IPS DF 4.7 (cell line): ENCODE data around the gene POLR2E.
"Not testable (repeated sequence)": the region's sequence is repeated elsewhere in the genome, so short reads cannot be mapped to it uniquely, and the experiment has no call there.

Source experiments
- DNase-seq: peaks from one replicate; pipeline ENCODE4 v3.0.0-alpha.2; 2013; ENCODE audit warnings: low spot score; ENCODE audit errors: extremely low read depth

The POLR2E gene

GRCh38 chr19:1094978-1095701 lies at the start of gene POLR2E:
POLR2E (minus strand) TSS chr19:1095375; CDS start chr19:1095315, 60 bp downstream.
- DNase-seq = no peak

DNA sequence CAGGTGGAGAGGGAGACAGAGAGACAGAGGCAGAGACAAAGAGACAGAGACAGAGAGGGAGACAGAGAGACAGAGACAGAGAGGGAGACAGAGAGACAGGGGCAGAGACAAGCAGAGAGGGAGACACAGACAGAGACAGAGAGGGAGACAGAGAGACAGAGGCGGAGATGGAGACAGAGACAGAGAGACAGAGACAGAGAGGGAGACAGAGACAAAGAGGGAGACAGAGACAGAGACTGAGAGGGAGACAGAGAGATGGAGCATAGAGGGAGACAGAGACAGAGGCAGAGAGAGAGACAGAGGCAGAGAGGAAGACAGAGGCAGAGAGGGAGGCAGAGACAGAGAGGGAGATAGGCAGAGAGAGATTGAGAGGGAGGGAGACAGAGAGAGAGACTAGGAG lies 49.6 kb upstream of the POLR2E start:
- DNase-seq = no peak

DNA sequence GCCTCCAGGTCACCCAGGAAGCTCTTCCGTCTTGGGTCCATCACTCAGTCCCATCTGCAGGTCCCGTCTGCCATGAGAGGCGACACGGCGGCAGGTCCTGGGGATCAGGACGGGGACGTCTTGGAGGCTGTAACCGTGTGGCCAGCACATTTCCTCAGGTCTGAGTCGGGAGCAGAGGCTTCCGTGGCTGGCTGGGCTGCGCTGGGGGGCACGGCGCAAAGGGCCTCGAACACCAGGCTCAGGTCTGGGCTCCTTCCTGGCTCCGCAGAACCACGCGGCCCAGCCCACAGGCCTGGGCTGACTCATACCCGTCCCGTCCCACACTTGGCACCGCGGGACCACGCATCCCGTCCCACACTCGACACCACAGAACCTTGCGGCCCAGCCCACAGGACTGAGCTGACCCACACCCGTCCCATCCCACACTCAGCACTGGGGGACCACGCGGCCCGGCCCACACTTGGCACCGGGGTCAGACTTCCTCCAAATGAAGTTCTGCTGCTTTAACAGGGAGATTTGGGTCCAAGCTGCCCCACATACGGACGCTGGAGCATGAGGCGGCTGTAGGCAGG lies 48.7 kb upstream of the POLR2E start:
- no peak for DNase-seq

DNA sequence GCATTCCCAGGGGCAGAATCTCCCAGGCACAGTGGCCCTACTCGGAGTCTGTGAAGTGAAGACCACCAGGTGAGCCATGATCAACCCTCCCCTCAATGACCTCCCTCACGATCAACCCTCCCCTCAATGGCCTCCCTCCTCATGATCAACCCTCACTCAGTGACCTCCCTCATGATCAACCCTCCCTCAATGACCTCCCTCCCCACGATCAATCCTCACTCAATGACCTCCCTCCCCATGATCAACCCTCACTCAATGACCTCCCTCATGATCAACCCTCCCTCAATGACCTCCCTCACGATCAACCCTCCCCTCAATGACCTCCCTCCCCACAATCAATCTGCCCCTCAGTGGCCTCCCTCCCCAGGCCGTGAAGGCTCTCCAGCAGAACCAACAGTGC lies 46.8 kb upstream of the POLR2E start:
- no peak for DNase-seq

DNA sequence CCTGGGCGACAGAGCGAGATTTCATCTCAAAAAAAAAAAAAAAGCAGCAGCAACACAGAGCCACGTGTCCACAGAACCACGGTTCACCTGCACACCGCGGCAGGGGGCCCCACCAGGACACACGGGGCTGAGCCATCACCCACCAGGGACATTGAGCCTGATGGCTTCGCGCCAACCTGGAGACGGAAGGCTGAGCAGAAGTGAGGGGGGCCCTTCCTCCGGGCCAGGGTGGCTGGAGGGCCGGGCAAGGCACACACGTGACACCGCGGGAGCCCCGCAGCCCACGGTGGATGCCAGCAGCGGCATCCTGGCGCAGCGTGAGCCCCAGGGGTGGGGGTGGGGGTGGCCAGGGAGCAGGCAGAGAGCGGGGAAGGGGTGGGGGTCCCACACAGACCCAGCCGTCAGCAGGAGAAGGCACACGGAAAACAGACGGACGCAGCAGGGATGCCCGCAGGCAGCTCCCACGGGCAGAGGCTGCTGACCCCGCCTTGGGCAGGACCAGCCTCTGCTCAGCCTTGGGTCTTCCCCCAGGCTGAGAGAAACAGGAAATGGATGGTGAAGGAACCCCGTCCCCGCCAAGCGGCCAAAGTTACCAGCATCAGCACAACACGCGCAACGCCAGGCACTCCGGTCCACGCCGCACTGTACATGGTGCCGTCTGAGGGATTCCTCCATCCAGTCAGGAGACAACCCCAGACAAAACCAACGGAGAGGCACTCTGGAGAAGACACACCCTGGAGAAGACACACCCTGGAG lies 45.3 kb upstream of the POLR2E start:
- no peak for DNase-seq

GRCh38 chr19:1139126-1139525 lies 44.0 kb upstream of the POLR2E start:
- no peak for DNase-seq

GRCh38 chr19:1138121-1138520 lies 42.9 kb upstream of the POLR2E start:
- no peak for DNase-seq

GRCh38 chr19:1136621-1137317 lies 41.6 kb upstream of the POLR2E start:
- no peak for DNase-seq

DNA sequence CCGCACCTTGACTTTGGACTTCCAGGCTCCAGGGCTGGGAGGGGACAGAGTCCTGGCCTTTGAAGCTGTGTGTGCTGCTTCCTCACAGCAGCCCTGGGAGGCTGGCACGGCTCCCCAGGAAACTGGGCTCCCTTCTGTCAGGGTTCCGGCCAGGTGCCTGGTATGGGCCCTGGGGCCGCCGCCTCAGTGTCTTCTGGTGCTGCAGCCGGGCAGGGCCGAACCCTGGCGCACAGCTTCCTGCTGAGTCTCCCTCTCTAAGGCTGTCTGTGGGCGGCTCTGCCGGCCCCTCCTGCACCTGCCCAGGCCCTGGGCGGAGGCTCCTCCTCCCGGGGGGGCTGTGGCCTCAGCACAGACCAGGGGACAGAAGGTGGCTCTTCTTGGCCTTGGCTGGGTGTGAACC lies 41.0 kb upstream of the POLR2E start:
- no peak for DNase-seq

GRCh38 chr19:1135454-1135853 lies 40.3 kb upstream of the POLR2E start:
- no peak for DNase-seq

- DNase-seq = no peak
Measured at GRCh38 chr19:1134431-1134830, 39.3 kb upstream of the POLR2E start.

GRCh38 chr19:1133471-1133929 lies 38.3 kb upstream of the POLR2E start:
- DNase-seq = no peak

DNA sequence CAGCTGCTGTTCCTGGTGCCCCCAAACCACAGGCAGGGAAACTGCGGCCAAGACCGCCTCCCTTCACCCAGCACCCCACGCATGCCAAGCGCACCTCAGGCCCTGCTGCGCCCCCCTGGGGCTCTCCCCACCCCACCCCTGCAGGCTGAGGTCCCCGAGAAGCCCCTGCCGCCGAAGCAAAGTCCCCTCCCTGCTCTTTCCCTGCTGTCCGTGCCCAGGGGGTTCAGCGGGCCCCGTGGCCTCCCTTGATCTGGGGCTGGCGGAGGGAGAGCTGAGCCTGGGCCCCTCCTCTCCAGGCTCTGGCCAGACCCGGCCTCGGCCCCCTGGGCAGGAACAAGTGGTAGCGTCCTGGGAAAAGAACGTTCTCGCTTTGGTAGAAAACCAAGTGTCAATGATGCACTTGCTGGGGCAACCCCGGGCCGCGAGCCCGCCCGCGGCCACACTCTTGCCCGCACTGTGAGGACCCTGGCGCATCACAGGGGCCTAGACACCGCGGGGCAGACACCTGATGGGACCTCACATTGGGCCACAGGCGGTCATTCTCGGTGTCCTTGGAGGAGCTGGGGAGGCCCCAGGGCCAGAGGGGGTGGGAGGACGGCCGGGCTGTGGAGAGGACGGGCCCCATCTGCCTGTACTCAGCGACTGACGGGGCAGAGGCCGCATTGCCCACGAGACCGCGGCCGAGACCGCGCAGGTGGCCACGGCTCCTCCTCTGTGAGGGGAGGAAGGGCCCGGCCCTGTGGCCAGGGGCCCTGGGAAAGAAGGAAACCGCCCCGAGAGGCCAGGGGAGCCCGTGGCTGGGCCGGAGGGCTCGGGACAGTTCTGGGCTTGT lies 37.6 kb upstream of the POLR2E start:
- no peak for DNase-seq

DNA sequence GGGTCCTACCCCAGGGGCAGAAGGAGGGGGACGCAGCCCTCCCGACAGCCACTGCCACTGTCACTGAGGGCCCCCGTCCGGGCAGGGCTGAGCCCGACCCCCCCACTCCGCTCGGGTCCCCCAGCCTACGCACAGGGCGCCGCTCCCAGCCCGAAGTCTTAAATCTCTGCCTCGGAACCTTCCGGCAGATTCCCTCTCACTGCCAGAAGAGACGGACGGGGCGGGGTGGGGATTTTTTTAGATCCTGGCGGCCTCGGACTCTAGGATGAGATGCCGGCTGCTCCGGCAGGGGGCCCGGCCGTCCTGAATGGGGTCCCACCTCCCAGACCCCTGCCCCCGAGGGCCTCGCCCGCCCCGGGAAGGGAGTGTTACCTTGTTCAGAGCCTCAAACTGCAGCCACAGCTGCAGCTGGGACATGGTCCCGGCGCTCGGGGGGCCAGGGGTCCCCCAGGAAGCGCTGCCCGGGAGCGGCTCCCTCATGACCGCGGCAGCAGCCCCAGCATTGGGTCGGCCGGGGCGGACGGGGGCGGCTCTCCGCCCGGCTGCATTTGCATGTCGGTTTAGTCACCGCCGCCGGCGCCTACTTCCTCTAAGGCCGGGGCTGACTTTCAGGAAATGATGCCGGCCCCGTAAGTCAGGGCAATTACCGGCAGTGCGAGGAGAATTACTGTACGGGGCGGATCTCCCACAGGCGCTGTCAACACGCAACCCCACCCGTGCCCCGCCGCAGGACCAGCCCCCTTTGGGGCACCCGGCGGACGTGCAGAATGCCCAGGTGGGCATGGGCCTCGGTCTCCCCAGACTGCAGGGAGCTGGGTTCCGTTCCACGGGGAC lies 36.8 kb upstream of the POLR2E start:
- DNase-seq = no peak

DNA sequence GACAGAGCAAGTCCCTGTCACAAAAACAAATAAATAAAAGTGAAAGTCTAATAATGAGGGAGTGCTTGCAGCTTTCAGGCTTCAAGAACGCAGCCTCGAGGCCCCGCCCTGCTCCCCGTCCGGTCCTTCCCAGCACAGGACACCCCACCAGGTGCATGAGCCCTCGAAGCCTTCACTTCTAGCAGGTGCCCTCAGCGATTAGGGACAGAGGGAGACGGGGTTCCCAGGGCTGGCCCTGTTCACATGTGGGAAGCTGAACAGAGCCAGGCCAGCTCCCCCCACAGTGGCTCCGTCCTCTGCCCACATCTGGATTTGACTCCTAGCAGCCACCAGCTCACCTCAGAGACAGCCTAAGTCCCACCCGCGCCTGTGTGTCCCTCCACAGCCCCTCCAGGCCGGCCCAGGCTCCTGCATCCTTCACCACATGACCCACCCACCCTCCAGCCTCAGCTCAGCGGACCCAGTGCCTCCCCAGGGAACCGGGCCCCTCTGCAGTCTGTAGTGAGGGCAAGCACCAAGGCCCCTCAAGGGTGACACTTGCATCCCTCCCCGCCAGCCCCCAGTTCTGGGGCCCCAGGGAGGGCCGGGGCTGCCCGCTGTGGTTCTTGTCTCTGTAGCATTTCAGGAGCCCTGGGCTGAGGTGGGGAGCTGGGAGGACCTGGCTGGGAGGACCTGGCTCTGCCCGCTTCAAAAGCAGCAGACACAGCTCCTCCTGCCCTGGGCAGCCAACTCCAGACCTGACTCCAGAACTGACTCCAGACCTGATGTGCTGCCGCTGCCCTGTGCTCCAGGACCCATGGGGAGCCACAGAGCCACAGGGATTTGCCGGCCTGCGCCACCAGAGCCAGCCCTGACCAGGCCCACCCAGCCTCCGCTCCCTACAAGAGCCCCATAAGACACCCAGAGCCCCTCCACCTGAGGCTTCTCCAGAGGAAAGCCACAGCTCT lies 35.9 kb upstream of the POLR2E start:
- DNase-seq = no peak

DNA sequence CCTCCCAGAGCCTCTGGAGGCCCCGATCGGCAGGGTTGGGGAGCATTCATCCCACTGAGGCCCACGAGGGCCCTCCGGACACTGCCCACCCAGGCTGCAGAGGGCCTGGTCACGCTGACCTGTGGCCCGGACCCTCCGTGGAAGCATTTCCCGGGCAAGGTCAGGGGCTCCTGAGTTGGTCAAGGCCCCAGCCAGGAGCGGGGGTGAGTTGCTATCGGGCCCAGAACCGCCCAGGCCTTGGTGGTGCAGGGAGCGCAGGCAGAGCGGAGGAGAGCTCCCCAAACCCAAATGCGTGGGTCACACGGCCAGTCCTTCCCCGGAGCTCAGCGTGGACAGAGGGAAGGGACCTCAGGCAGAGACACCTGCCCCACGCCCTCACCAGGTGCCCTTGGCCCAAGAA lies 34.4 kb upstream of the POLR2E start:
- DNase-seq = no peak

GRCh38 chr19:1129084-1129483 lies 33.9 kb upstream of the POLR2E start:
- not testable (repeated sequence) for DNase-seq

DNA sequence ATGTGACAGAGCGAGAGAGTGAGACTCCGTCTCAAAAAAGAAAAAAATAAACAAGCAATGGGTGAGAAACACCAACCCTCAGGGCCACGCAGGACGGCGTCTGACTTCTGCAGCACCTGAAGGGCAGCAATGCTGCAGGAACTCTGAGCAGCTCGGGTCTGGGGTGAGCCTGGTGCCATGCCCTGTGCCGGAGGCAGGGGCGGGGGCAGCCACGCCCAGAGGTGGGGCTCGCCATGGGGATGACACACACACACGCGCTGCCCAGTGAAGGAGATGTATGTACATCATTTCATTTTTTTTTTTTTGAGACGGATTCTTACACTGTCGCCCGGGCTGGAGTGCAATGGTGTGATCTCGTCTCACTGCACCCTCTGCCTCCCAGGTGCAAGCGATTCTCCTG lies 32.9 kb upstream of the POLR2E start:
- DNase-seq = no peak
